Measurements from ENCODE around the gene KCNMA1.

- TF ChIP-seq CTCF (IDR thresholded peaks at IDR 0.05) = no peak
- TF ChIP-seq ZFX (IDR thresholded peaks at IDR 0.05; ENCODE audit: borderline replicate concordance) = no peak
Measured at GRCh38 chr10:76882245-76882644, 755.4 kb downstream of the KCNMA1 start.

Measured in 22Rv1 (cell line).